HAP-1 (cell line): Measurements from ENCODE around the gene OTOS.

Source experiments
- DNase-seq, 2 experiments: peaks; one replicate each; pipeline ENCODE4 v3.0.0-alpha.2; 2016 to 2020; ENCODE audit warnings: low spot score in 2 of 2
- H3K27me3 ChIP-seq: fragments of 250-450 bp; sonication (Bioruptor Pico); 2 replicates; pipeline ENCODE4 v1.5.1; 2020; ENCODE audit warnings: low read depth, mild to moderate bottlenecking, moderate library complexity
- H3K36me3 ChIP-seq: fragments of 250-450 bp; sonication (Bioruptor Pico); replicated peaks from 2 replicates; pipeline ENCODE4 v1.5.1; 2020; ENCODE audit warnings: mild to moderate bottlenecking
- H3K4me1 ChIP-seq: fragments of 250-450 bp; sonication (Bioruptor Pico); 2 replicates; pipeline ENCODE4 v1.5.1; 2020; ENCODE audit warnings: mild to moderate bottlenecking
- H3K4me3 ChIP-seq: fragments of 250-450 bp; sonication (Bioruptor Pico); 2 replicates; pipeline ENCODE4 v1.5.1; 2020; ENCODE audit warnings: mild to moderate bottlenecking, moderate library complexity
- H3K9me3 ChIP-seq: fragments of 250-450 bp; sonication (Bioruptor Pico); 2 replicates; pipeline ENCODE4 v1.5.1; 2020; ENCODE audit warnings: mild to moderate bottlenecking, moderate library complexity
- in situ Hi-C: fragments of 300-500 bp; cut with MboI; formaldehyde crosslinking; loops from 3 replicates; pipeline ENCODE4 v1.14.3; 2020; ENCODE audit warnings: low sequenced_read_pairs, inconsistent platforms, mixed read lengths

The OTOS gene

GRCh38 chr2:240172071-240172895, 31.8 kb upstream of the OTOS start:
- no peak overlapping the region for H3K4me3 ChIP-seq
- in situ Hi-C loops, result no loop called here
- no peaks in the 10 kb centered on the region for H3K36me3 ChIP-seq
- H3K27me3 ChIP-seq, result peaks cover 28% of the 10 kb centered on the region
- H3K9me3 ChIP-seq, result no peaks in the 10 kb centered on the region
- H3K4me1 ChIP-seq, result no peaks in the 10 kb centered on the region
- DNase-seq, result no peak

GRCh38 chr2:240170883-240171282, 30.4 kb upstream of the OTOS start:
- no peaks in the 10 kb centered on the region for H3K9me3 ChIP-seq
- no peaks in the 10 kb centered on the region for H3K36me3 ChIP-seq
- H3K4me1 ChIP-seq, result no peaks in the 10 kb centered on the region
- H3K27me3 ChIP-seq, result peaks cover 14% of the 10 kb centered on the region
- H3K4me3 ChIP-seq, result no peak overlapping the region
- in situ Hi-C loops, result no loop called here
- no peak for DNase-seq

GRCh38 chr2:240170354-240170735, 29.9 kb upstream of the OTOS start:
- Histone ChIP-seq H3K4me1 (no peaks in the 10 kb centered on the region), H3K4me3 (no peak overlapping the region), H3K36me3 (no peaks in the 10 kb centered on the region), H3K9me3 (no peaks in the 10 kb centered on the region), H3K27me3 (peaks cover 9% of the 10 kb centered on the region)
- peak in 1 of 2 experiments; percentile 34 for DNase-seq
- in situ Hi-C loops, result no loop called here

GRCh38 chr2:240169486-240170353, 29.3 kb upstream of the OTOS start:
- in situ Hi-C loops, result no loop called here
- no peak for DNase-seq
- Histone ChIP-seq H3K27me3 (peaks cover 2% of the 10 kb centered on the region; the same call in 1 of the 2 replicates), H3K9me3 (no peaks in the 10 kb centered on the region), H3K4me1 (no peaks in the 10 kb centered on the region), H3K36me3 (no peaks in the 10 kb centered on the region), H3K4me3 (no peak overlapping the region)

- Histone ChIP-seq H3K9me3 (no peaks in the 10 kb centered on the region), H3K27me3 (peaks cover 2% of the 10 kb centered on the region; the same call in 1 of the 2 replicates), H3K36me3 (no peaks in the 10 kb centered on the region), H3K4me1 (no peaks in the 10 kb centered on the region), H3K4me3 (no peak overlapping the region)
- DNase-seq, result no peak
- in situ Hi-C loops, result no loop called here
These were observed 28.3 kb upstream of the OTOS start for GRCh38 chr2:240168546-240169361.

- Histone ChIP-seq H3K9me3 (no peaks in the 10 kb centered on the region), H3K4me3 (no peak overlapping the region), H3K36me3 (no peaks in the 10 kb centered on the region), H3K4me1 (no peaks in the 10 kb centered on the region), H3K27me3 (peaks cover under 1% of the 10 kb centered on the region; the same call in 1 of the 2 replicates)
- in situ Hi-C loops, result no loop called here
- DNase-seq, result no peak
These were observed 27.6 kb upstream of the OTOS start for GRCh38 chr2:240168041-240168440.

- Histone ChIP-seq H3K27me3 (no peaks in the 10 kb centered on the region; the same call in 1 of the 2 replicates), H3K36me3 (no peaks in the 10 kb centered on the region), H3K4me3 (no peak overlapping the region), H3K9me3 (no peaks in the 10 kb centered on the region), H3K4me1 (no peaks in the 10 kb centered on the region)
- no peak for DNase-seq
- in situ Hi-C loops, result no loop called here
These were observed 27.1 kb upstream of the OTOS start for GRCh38 chr2:240167588-240167880.

GRCh38 chr2:240166761-240167587, 26.5 kb upstream of the OTOS start:
- Histone ChIP-seq H3K9me3 (no peaks in the 10 kb centered on the region), H3K27me3 (no peaks in the 10 kb centered on the region; the same call in 1 of the 2 replicates), H3K4me3 (no peak overlapping the region), H3K4me1 (no peaks in the 10 kb centered on the region), H3K36me3 (no peaks in the 10 kb centered on the region)
- in situ Hi-C loops, result no loop called here
- no peak for DNase-seq

- DNase-seq, result no peak
- H3K9me3 ChIP-seq, result no peaks in the 10 kb centered on the region
- H3K4me1 ChIP-seq, result no peaks in the 10 kb centered on the region
- no peaks in the 10 kb centered on the region; the same call in 1 of the 2 replicates for H3K27me3 ChIP-seq
- in situ Hi-C loops, result no loop called here
- H3K4me3 ChIP-seq, result no peak overlapping the region
- H3K36me3 ChIP-seq, result no peaks in the 10 kb centered on the region
These were observed 25.7 kb upstream of the OTOS start for GRCh38 chr2:240166191-240166590.

- Histone ChIP-seq H3K4me1 (no peaks in the 10 kb centered on the region), H3K36me3 (no peaks in the 10 kb centered on the region), H3K27me3 (no peaks in the 10 kb centered on the region; the same call in 1 of the 2 replicates), H3K4me3 (no peak overlapping the region), H3K9me3 (no peaks in the 10 kb centered on the region)
- no peak for DNase-seq
- in situ Hi-C loops, result no loop called here
These were observed 25.2 kb upstream of the OTOS start for GRCh38 chr2:240165661-240166060.

GRCh38 chr2:240165034-240165433, 24.6 kb upstream of the OTOS start:
- no peaks in the 10 kb centered on the region for H3K27me3 ChIP-seq
- no peak for DNase-seq
- no peaks in the 10 kb centered on the region for H3K9me3 ChIP-seq
- in situ Hi-C loops, result no loop called here
- H3K36me3 ChIP-seq, result no peaks in the 10 kb centered on the region
- H3K4me1 ChIP-seq, result no peaks in the 10 kb centered on the region
- H3K4me3 ChIP-seq, result no peak overlapping the region

- Histone ChIP-seq H3K4me1 (no peaks in the 10 kb centered on the region), H3K27me3 (no peaks in the 10 kb centered on the region), H3K4me3 (no peak overlapping the region), H3K36me3 (no peaks in the 10 kb centered on the region), H3K9me3 (no peaks in the 10 kb centered on the region)
- no peak for DNase-seq
- in situ Hi-C loops, result no loop called here
These were observed 24.1 kb upstream of the OTOS start for GRCh38 chr2:240164586-240164985.
